Fibroblast of lung (primary cell): ENCODE results near the gene PCID2. TPM values are rescaled to one million over a fixed set of nuclear protein-coding genes. Genes with fewer than 3 reads are reported as not detected.

Experiments
- DNase-seq, 2 donors: peaks; one replicate each; pipeline versions ENCODE4 v3.0.0 to v3.0.0-alpha.2; 2010; ENCODE audit warnings: low read depth in 2 of 2
- H2AFZ ChIP-seq: 2 replicates; pipeline ENCODE4 v1.5.1; 2012; ENCODE audit warnings: low read length, control low read depth, inconsistent platforms
- H3K27ac ChIP-seq: 2 replicates; pipeline ENCODE4 v1.5.1; 2011; ENCODE audit warnings: low read length, control low read depth; ENCODE audit not compliant: insufficient read depth
- H3K27me3 ChIP-seq: 2 replicates; pipeline ENCODE4 v1.5.1; 2011; ENCODE audit warnings: mild to moderate bottlenecking, low read length; ENCODE audit not compliant: control insufficient read depth, insufficient read depth
- H3K36me3 ChIP-seq: 2 replicates; pipeline ENCODE4 v1.5.1; 2011; ENCODE audit warnings: low read length; ENCODE audit not compliant: control insufficient read depth, insufficient read depth
- H3K4me1 ChIP-seq: 2 replicates; pipeline ENCODE4 v1.5.1; 2011; ENCODE audit warnings: low read length; ENCODE audit not compliant: control insufficient read depth, insufficient read depth; ENCODE audit errors: extremely low read depth
- H3K4me2 ChIP-seq: 2 replicates; pipeline ENCODE4 v1.5.1; 2011; ENCODE audit warnings: low read length, control low read depth; ENCODE audit not compliant: insufficient read depth; ENCODE audit errors: extremely low read depth
- H3K4me3 ChIP-seq, 4 experiments: fragments of 200-600 bp in 1 of 4; sonication (generic) in 1 of 4; replicated peaks in 1 of 4; 2 replicates each; pipeline ENCODE4 v1.5.1; 2011 to 2016; ENCODE audit warnings: low read length in 4 of 4, low read depth in 3 of 4, mild to moderate bottlenecking in 3 of 4, control low read depth in 2 of 4, inconsistent platforms in 1 of 4, mixed read lengths in 1 of 4; ENCODE audit not compliant: insufficient read depth in 1 of 4; ENCODE audit errors: control extremely low read depth in 1 of 4
- H3K79me2 ChIP-seq: 2 replicates; pipeline ENCODE4 v1.5.1; 2012; ENCODE audit warnings: mild to moderate bottlenecking, low read length, inconsistent platforms; ENCODE audit not compliant: control insufficient read depth, insufficient read depth
- H3K9ac ChIP-seq: 2 replicates; pipeline ENCODE4 v1.5.1; 2011; ENCODE audit warnings: mild to moderate bottlenecking, low read length, control low read depth; ENCODE audit not compliant: insufficient read depth
- H3K9me3 ChIP-seq: 2 replicates; pipeline ENCODE4 v1.5.1; 2012; ENCODE audit warnings: low read depth, low read length; ENCODE audit not compliant: control insufficient read depth, insufficient read depth
- H4K20me1 ChIP-seq: 2 replicates; pipeline ENCODE4 v1.5.1; 2011; ENCODE audit warnings: low read length; ENCODE audit not compliant: control insufficient read depth, insufficient read depth; ENCODE audit errors: extremely low read depth
- CTCF ChIP-seq, 2 donors: IDR thresholded peaks in 1 of 2; conservative IDR thresholded peaks in 1 of 2; 1 replicate in 1 of 2; 2 replicates in 1 of 2; pipeline ENCODE4 v1.5.1; 2011 to 2012; ENCODE audit warnings: low read length in 2 of 2, control low read depth in 1 of 2, inconsistent platforms in 1 of 2, low read depth in 1 of 2, mild to moderate bottlenecking in 1 of 2
- EZH2 ChIP-seq: IDR thresholded peaks from 2 replicates; pipeline ENCODE4 v1.5.1; 2012; ENCODE audit warnings: low read length, control low read depth, mild to moderate bottlenecking; ENCODE audit errors: missing control alignments
- polyA plus RNA-seq, 2 donors: library from polyadenylated mRNA; depleted of rRNA in 1 of 2; stranded (reverse) in 1 of 2; unstranded in 1 of 2; fragments of >200 nt; gene quantifications; 2 replicates each; pipeline ENCODE4 v1.2.1, GENCODE V29; 2011 to 2012; ENCODE audit warnings: missing spikeins in 1 of 2
- total RNA-seq: library from RNA; depleted of rRNA; stranded (reverse); fragments of >200 nt; gene quantifications from 2 replicates; pipeline ENCODE4 v1.2.1, GENCODE V29; 2014

Gene PCID2
- total and polyA plus RNA-seq, 2 donors (not counting 1 experiment from before 2014, with no cell fraction given): 93.5 to 113 TPM

- H3K4me2 ChIP-seq: no peak overlapping the region
- no peak overlapping the region for H2AFZ ChIP-seq
- no peaks in the 10 kb centered on the region for H3K36me3 ChIP-seq
- H3K27ac ChIP-seq: no peak overlapping the region
- H3K4me1 ChIP-seq: no peaks in the 10 kb centered on the region
- H4K20me1 ChIP-seq: no peaks in the 10 kb centered on the region
- H3K79me2 ChIP-seq: no peaks in the 10 kb centered on the region
- TF ChIP-seq EZH2: no peak
- no peak for TF ChIP-seq CTCF (conservative IDR thresholded peaks at IDR 0.05 in 1 of 2, IDR thresholded peaks at IDR 0.05 in 1 of 2; ENCODE audit: low read depth in 1 of 2, low read length in 2 of 2)
- no peaks in the 10 kb centered on the region for H3K9me3 ChIP-seq
- H3K9ac ChIP-seq: no peak overlapping the region
- no peak for DNase-seq
- no peak overlapping the region for H3K4me3 ChIP-seq
- no peaks in the 10 kb centered on the region for H3K27me3 ChIP-seq
Measured at GRCh38 chr13:113138792-113139551, 69.5 kb downstream of the PCID2 start.

DNA sequence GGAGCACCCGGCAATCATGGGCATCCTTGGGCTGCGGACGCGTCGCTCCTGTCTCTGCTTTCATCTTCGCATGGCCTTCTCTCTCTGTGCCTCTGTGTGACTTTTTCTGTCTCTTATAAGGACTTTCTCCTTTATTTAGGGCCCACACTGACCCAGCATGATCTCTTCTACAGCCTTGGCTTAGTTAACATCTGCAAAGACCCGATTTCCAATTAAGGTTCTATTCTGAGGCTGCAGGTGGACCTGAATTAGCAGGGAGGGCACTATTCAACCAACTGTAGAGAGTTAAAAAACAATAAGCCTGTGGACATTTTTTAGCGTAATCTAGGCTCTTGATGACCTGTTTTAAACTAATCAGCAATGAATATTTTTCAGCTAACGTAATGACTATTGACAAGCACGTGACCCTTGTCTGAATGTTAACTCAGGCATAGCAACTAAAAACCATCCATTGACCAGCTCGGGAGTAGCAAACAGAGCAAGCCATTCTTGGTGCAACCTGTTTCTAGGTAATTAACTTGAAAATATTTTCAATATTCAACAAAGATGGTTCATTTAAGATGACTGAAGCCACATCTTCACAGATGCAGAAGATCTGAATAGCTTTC is 70.7 kb downstream of the PCID2 start:
- Histone ChIP-seq H3K27ac (no peak overlapping the region), H2AFZ (no peak overlapping the region), H3K4me1 (no peaks in the 10 kb centered on the region), H3K36me3 (no peaks in the 10 kb centered on the region), H3K9ac (no peak overlapping the region), H3K9me3 (no peaks in the 10 kb centered on the region), H3K4me2 (no peak overlapping the region), H3K4me3 (no peak overlapping the region), H3K79me2 (no peaks in the 10 kb centered on the region), H3K27me3 (no peaks in the 10 kb centered on the region), H4K20me1 (no peaks in the 10 kb centered on the region)
- no peak for TF ChIP-seq CTCF (conservative IDR thresholded peaks at IDR 0.05 in 1 of 2, IDR thresholded peaks at IDR 0.05 in 1 of 2; ENCODE audit: low read depth in 1 of 2, low read length in 2 of 2)
- DNase-seq: no peak

DNA sequence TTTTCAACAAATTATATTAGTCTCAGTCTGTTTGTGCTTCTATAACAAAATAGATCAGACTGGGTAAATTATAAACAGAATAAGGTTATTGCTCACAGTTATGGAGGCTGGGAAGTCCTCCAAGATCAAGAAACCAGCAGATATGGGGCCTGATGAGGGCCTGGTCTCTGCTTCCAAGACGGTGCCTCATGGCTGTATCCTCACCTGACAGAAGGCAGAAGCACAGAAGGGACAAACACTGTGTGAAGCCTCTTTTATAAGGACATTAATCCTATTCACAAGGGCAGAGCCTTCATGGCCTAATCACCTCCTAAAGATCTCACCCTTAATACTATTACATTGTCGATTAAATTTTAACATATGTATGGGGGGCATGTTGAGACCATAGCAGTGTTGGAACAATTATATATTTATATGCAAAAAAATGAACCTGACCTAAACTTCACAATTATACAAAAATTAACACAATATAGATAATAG is 73.1 kb downstream of the PCID2 start:
- no peak overlapping the region for H3K4me3 ChIP-seq
- no peak for DNase-seq
- no peak overlapping the region for H3K4me2 ChIP-seq
- no peaks in the 10 kb centered on the region for H3K9me3 ChIP-seq
- no peaks in the 10 kb centered on the region for H3K79me2 ChIP-seq
- H2AFZ ChIP-seq: no peak overlapping the region
- peaks cover 2% of the 10 kb centered on the region for H3K27me3 ChIP-seq
- TF ChIP-seq CTCF (conservative IDR thresholded peaks at IDR 0.05 in 1 of 2, IDR thresholded peaks at IDR 0.05 in 1 of 2; ENCODE audit: low read depth in 1 of 2, low read length in 2 of 2) (no peak), EZH2 (no peak)
- H4K20me1 ChIP-seq: no peaks in the 10 kb centered on the region
- H3K27ac ChIP-seq: no peak overlapping the region
- H3K9ac ChIP-seq: no peak overlapping the region
- no peaks in the 10 kb centered on the region for H3K4me1 ChIP-seq
- no peaks in the 10 kb centered on the region for H3K36me3 ChIP-seq
